H9 (cell line): ENCODE measurements around the gene APPBP2. TPM values are rescaled to one million over a fixed set of nuclear protein-coding genes. Genes with fewer than 3 reads are reported as not detected.

Experiments
- DNase-seq: peaks from one replicate; pipeline ENCODE4 v3.0.0-alpha.2; 2017
- H2AFZ ChIP-seq: one replicate; pipeline ENCODE4 v1.6.1; 2013; ENCODE audit warnings: mild to moderate bottlenecking, low read length, control low read depth, moderate library complexity
- H2AK5ac ChIP-seq: 2 replicates; pipeline ENCODE4 v1.6.1; 2013; ENCODE audit warnings: low read length, control low read depth, mixed read lengths; ENCODE audit not compliant: insufficient read length
- H2BK120ac ChIP-seq: one replicate; pipeline ENCODE4 v1.6.1; 2013; ENCODE audit warnings: low read depth, mild to moderate bottlenecking, low read length, control low read depth, inconsistent platforms; ENCODE audit not compliant: poor library complexity, severe bottlenecking
- H2BK12ac ChIP-seq: 2 replicates; pipeline ENCODE4 v1.6.1; 2013; ENCODE audit warnings: low read length, control low read depth, mixed read lengths, low read depth; ENCODE audit not compliant: insufficient read length
- H2BK15ac ChIP-seq: 2 replicates; pipeline ENCODE4 v1.6.1; 2013; ENCODE audit warnings: low read depth, low read length, control low read depth
- H2BK20ac ChIP-seq: one replicate; pipeline ENCODE4 v1.6.1; 2013; ENCODE audit warnings: low read depth, mild to moderate bottlenecking, low read length, control low read depth, inconsistent platforms; ENCODE audit not compliant: poor library complexity, severe bottlenecking
- H2BK5ac ChIP-seq: 2 replicates; pipeline ENCODE4 v1.6.1; 2013; ENCODE audit warnings: low read length, control low read depth, mixed read lengths; ENCODE audit not compliant: insufficient read length
- H3K14ac ChIP-seq: 2 replicates; pipeline ENCODE4 v1.6.1; 2013; ENCODE audit warnings: low read length, control low read depth; ENCODE audit not compliant: insufficient read depth
- H3K18ac ChIP-seq: 2 replicates; pipeline ENCODE4 v1.6.1; 2013; ENCODE audit warnings: low read depth, mild to moderate bottlenecking, mixed read lengths, low read length, control low read depth; ENCODE audit not compliant: insufficient read length
- H3K23ac ChIP-seq: 2 replicates; pipeline ENCODE4 v1.6.1; 2013; ENCODE audit warnings: low read length, control low read depth, mixed read lengths, low read depth; ENCODE audit not compliant: insufficient read length
- H3K23me2 ChIP-seq: 2 replicates; pipeline ENCODE4 v1.6.1; 2013; ENCODE audit warnings: low read depth, mild to moderate bottlenecking, mixed read lengths, low read length, control low read depth; ENCODE audit not compliant: insufficient read length, poor library complexity, severe bottlenecking
- H3K27ac ChIP-seq: 2 replicates; pipeline ENCODE4 v1.5.1; 2013; ENCODE audit warnings: low read length, control low read depth, mixed read lengths, low read depth; ENCODE audit not compliant: insufficient read length
- H3K27me3 ChIP-seq: 2 replicates; pipeline ENCODE4 v1.6.1; 2013; ENCODE audit warnings: low read length, control low read depth, inconsistent platforms; ENCODE audit not compliant: insufficient read depth
- H3K4ac ChIP-seq: 2 replicates; pipeline ENCODE4 v1.6.1; 2013; ENCODE audit warnings: low read depth, mild to moderate bottlenecking, control low read depth, inconsistent platforms, low read length, moderate library complexity
- H3K4me1 ChIP-seq: 2 replicates; pipeline ENCODE4 v1.6.1; 2013; ENCODE audit warnings: low read length, control low read depth, inconsistent platforms; ENCODE audit not compliant: insufficient read depth
- H3K4me2 ChIP-seq: 2 replicates; pipeline ENCODE4 v1.6.1; 2013; ENCODE audit warnings: low read length, control low read depth, mixed read lengths; ENCODE audit not compliant: insufficient read length, insufficient read depth
- H3K56ac ChIP-seq: 2 replicates; pipeline ENCODE4 v1.6.1; 2013; ENCODE audit warnings: low read depth, mild to moderate bottlenecking, mixed read lengths, low read length, control low read depth; ENCODE audit not compliant: insufficient read length
- H3K79me1 ChIP-seq: 2 replicates; pipeline ENCODE4 v1.6.1; 2013; ENCODE audit warnings: low read depth, mild to moderate bottlenecking, moderate library complexity, low read length, control low read depth, inconsistent platforms; ENCODE audit not compliant: insufficient read depth, poor library complexity, severe bottlenecking
- H3K79me2 ChIP-seq: 2 replicates; pipeline ENCODE4 v1.6.1; 2013; ENCODE audit warnings: low read length, control low read depth, inconsistent platforms; ENCODE audit not compliant: insufficient read depth
- H3K9ac ChIP-seq: 2 replicates; pipeline ENCODE4 v1.6.1; 2013; ENCODE audit warnings: low read length, control low read depth, mixed read lengths; ENCODE audit not compliant: insufficient read length; ENCODE audit errors: extremely low read depth
- H3K9me3 ChIP-seq: one replicate; pipeline ENCODE4 v1.6.1; 2013; ENCODE audit warnings: low read depth, low read length, inconsistent platforms; ENCODE audit not compliant: control insufficient read depth
- H3T11ph ChIP-seq: one replicate; pipeline ENCODE4 v1.6.1; 2013; ENCODE audit warnings: mild to moderate bottlenecking, low read length, control low read depth, inconsistent platforms
- H4K20me1 ChIP-seq: one replicate; pipeline ENCODE4 v1.6.1; 2013; ENCODE audit not compliant: control insufficient read depth, insufficient read length, insufficient read depth
- H4K5ac ChIP-seq: 2 replicates; pipeline ENCODE4 v1.6.1; 2013; ENCODE audit warnings: low read depth, mild to moderate bottlenecking, mixed read lengths, low read length, control low read depth; ENCODE audit not compliant: insufficient read length
- H4K8ac ChIP-seq: replicated peaks from 2 replicates; pipeline ENCODE4 v1.6.1; 2013; ENCODE audit warnings: low read length, control low read depth, mixed read lengths, low read depth; ENCODE audit not compliant: insufficient read length
- H4K91ac ChIP-seq: 2 replicates; pipeline ENCODE4 v1.6.1; 2013; ENCODE audit warnings: low read depth, mild to moderate bottlenecking, moderate library complexity, mixed read lengths, low read length, control low read depth; ENCODE audit not compliant: insufficient read length
- H3K27ac Mint-ChIP-seq, 3 experiments: 2 replicates in 2 of 3; 3 replicates in 1 of 3; pipeline ENCODE4 v1.8.0; 2020 to 2021; ENCODE audit warnings: mixed read lengths in 3 of 3, mild to moderate bottlenecking in 1 of 3, moderate library complexity in 1 of 3
- H3K27me3 Mint-ChIP-seq: 2 replicates; pipeline ENCODE4 v1.8.0; 2021; ENCODE audit warnings: low read depth, mild to moderate bottlenecking, moderate library complexity, mixed read lengths
- H3K36me3 Mint-ChIP-seq, 3 experiments: 2 replicates in 2 of 3; 3 replicates in 1 of 3; pipeline ENCODE4 v1.8.0; 2020 to 2021; ENCODE audit warnings: low read depth in 3 of 3, mixed read lengths in 3 of 3; ENCODE audit not compliant: insufficient read depth in 1 of 3
- H3K4me1 Mint-ChIP-seq, 2 experiments: 2 replicates each; pipeline ENCODE4 v1.8.0; 2020; ENCODE audit warnings: mixed read lengths in 2 of 2
- H3K4me3 Mint-ChIP-seq, 2 experiments: 2 replicates in 1 of 2; 3 replicates in 1 of 2; pipeline ENCODE4 v1.8.0; 2020 to 2021; ENCODE audit warnings: mild to moderate bottlenecking in 2 of 2, mixed read lengths in 2 of 2, moderate library complexity in 1 of 2
- H3K9me3 Mint-ChIP-seq, 2 experiments: 2 replicates in 1 of 2; 3 replicates in 1 of 2; pipeline ENCODE4 v1.8.0; 2020; ENCODE audit warnings: mild to moderate bottlenecking in 2 of 2, mixed read lengths in 2 of 2, moderate library complexity in 1 of 2
- CTCF ChIP-seq: fragments of 200-600 bp; sonication (generic); conservative IDR thresholded peaks from 3 replicates; pipeline ENCODE4 v1.8.0; 2021; ENCODE audit warnings: antibody characterized with exemption, mild to moderate bottlenecking
- WGBS: extraction: QIAGEN DNeasy Blood & Tissue Kit; methylation state at CpG from one replicate; pipeline ENCODE4 v1.1.7; 2013; ENCODE audit warnings: missing lambda C conversion rate, low lambda C conversion rate, mixed read lengths; ENCODE audit not compliant: insufficient read length; ENCODE audit errors: extremely low coverage; 5-methylcytosine and 5-hydroxymethylcytosine counted together
- total RNA-seq: library from RNA; stranded (reverse); gene quantifications from 2 replicates; pipeline ENCODE4 v1.2.1, GENCODE V29; 2021

APPBP2 gene
- total RNA-seq, 1 experiment from 2014 or later = 17.0 TPM

- H4K20me1 ChIP-seq = no peaks in the 10 kb centered on the region
- H3K4ac ChIP-seq = no peak overlapping the region
- no peak overlapping the region for H2BK12ac ChIP-seq
- H3K27me3 ChIP-seq = no peaks in the 10 kb centered on the region
- H3K27ac Mint-ChIP-seq = no peak overlapping the region
- no peak for DNase-seq
- no peak overlapping the region for H3K23ac ChIP-seq
- no peak overlapping the region for H3T11ph ChIP-seq
- no CpG with 5 or more reads among the region's 1 CpG for WGBS
- no peak overlapping the region for H3K4me3 Mint-ChIP-seq
- no peaks in the 10 kb centered on the region for H3K79me1 ChIP-seq
- TF ChIP-seq CTCF = no peak
- no peaks in the 10 kb centered on the region for H3K4me1 Mint-ChIP-seq
- H2AFZ ChIP-seq = no peak overlapping the region
- no peaks in the 10 kb centered on the region for H3K9me3 ChIP-seq
- no peak overlapping the region for H2BK120ac ChIP-seq
- H3K4me1 ChIP-seq = no peaks in the 10 kb centered on the region
- no peaks in the 10 kb centered on the region for H3K23me2 ChIP-seq
- H2BK5ac ChIP-seq = no peak overlapping the region
- no peaks in the 10 kb centered on the region for H3K79me2 ChIP-seq
- H2AK5ac ChIP-seq = no peak overlapping the region
- H2BK20ac ChIP-seq = no peak overlapping the region
- no peak overlapping the region for H3K56ac ChIP-seq
- no peaks in the 10 kb centered on the region for H3K9me3 Mint-ChIP-seq
- H3K18ac ChIP-seq = no peak overlapping the region
- H4K8ac ChIP-seq = no peak overlapping the region
- no peaks in the 10 kb centered on the region for H3K27me3 Mint-ChIP-seq
- H3K4me2 ChIP-seq = no peak overlapping the region
- no peak overlapping the region for H3K14ac ChIP-seq
- H4K91ac ChIP-seq = no peak overlapping the region
- no peak overlapping the region for H4K5ac ChIP-seq
- H3K9ac ChIP-seq = no peak overlapping the region
- no peak overlapping the region for H2BK15ac ChIP-seq
- no peak overlapping the region for H3K27ac ChIP-seq
- peaks cover 2 to 57% (median 34%) of the 10 kb centered on the region in 3 experiments; a peak in 6 of 7 replicates for H3K36me3 Mint-ChIP-seq
Observed at GRCh38 chr17:60451071-60451470, 75.0 kb downstream of the APPBP2 start.
